ENCODE results near the gene SFXN5. TPM values are rescaled to one million over a fixed set of nuclear protein-coding genes. Genes with fewer than 3 reads are reported as not detected.
A peak's percentile ranks its signal among the peaks of the same experiment; 100 is the strongest.

Gene SFXN5
- total RNA-seq, 1 experiment from 2014 or later, result 22.0 TPM

- peaks cover 28% of the 10 kb centered on the region; the same call in 1 of the 2 replicates for H3K4me1 ChIP-seq (ENCODE audit: insufficient read depth, low read length)
- no peaks in the 10 kb centered on the region for H3F3A ChIP-seq (ENCODE audit: low read length, unreplicated experiment)
- H3K79me2 ChIP-seq (ENCODE audit: low read length), result no peaks in the 10 kb centered on the region
- H2AFZ ChIP-seq (ENCODE audit: low read length), result no peak overlapping the region
- intact Hi-C loops (cut with micrococcal nuclease), result no loop called here
- no peak overlapping the region for H3K27ac ChIP-seq (ENCODE audit: low read length)
- no peak for DNase-seq
- H3K4me3 ChIP-seq (ENCODE audit: low read length), result peak overlapping the region; percentile 60
- no peaks in the 10 kb centered on the region for H3K36me3 ChIP-seq (ENCODE audit: low read depth, low read length)
- H3K9ac ChIP-seq (ENCODE audit: low read length), result no peak overlapping the region
- no peaks in the 10 kb centered on the region for H3K9me3 ChIP-seq (ENCODE audit: low read length)
- CTCF ChIA-PET, result no interaction called here
- BruUV-seq (replicated peaks), result no TSS peak
- TF ChIP-seq EZH2 (IDR thresholded peaks at IDR 0.05; ENCODE audit: low read length, unreplicated experiment), result peak; percentile 99
- TF ChIP-seq CTCF (conservative IDR thresholded peaks at IDR 0.05; ENCODE audit: low read depth, low read length), result no peak
- peak; percentile 79 for TF ChIP-seq EZH2phosphoT487 (IDR thresholded peaks at IDR 0.05; ENCODE audit: borderline replicate concordance, low read length)
- POLR2A ChIA-PET (ENCODE audit: unreplicated experiment), result no interaction called here
- ATAC-seq, result no peak
- no peaks in the 10 kb centered on the region for H4K20me1 ChIP-seq (ENCODE audit: low read length)
- peaks cover 82% of the 10 kb centered on the region for H3K27me3 ChIP-seq (ENCODE audit: low read length)
- no peaks in the 10 kb centered on the region for H3K9me2 ChIP-seq (replicated peaks; ENCODE audit: low read length)
- H3K4me2 ChIP-seq (ENCODE audit: low read length), result peak overlapping the region; percentile 88
Observed at GRCh38 chr2:72915320-72915906, 156.1 kb downstream of the SFXN5 start.

GRCh38 chr2:72914589-72915319, 156.8 kb downstream of the SFXN5 start:
- ATAC-seq (no peak), DNase-seq (no peak)
- Histone ChIP-seq H2AFZ (ENCODE audit: low read length) (no peak overlapping the region), H3K4me1 (ENCODE audit: insufficient read depth, low read length) (peaks cover 28% of the 10 kb centered on the region; the same call in 1 of the 2 replicates), H3K9ac (ENCODE audit: low read length) (no peak overlapping the region), H3K27ac (ENCODE audit: low read length) (no peak overlapping the region), H3K27me3 (ENCODE audit: low read length) (peaks cover 80% of the 10 kb centered on the region), H3K4me2 (ENCODE audit: low read length) (no peak overlapping the region), H3K79me2 (ENCODE audit: low read length) (no peaks in the 10 kb centered on the region), H3K9me2 (replicated peaks; ENCODE audit: low read length) (no peaks in the 10 kb centered on the region), H3F3A (ENCODE audit: low read length, unreplicated experiment) (no peaks in the 10 kb centered on the region), H3K36me3 (ENCODE audit: low read depth, low read length) (no peaks in the 10 kb centered on the region), H4K20me1 (ENCODE audit: low read length) (no peaks in the 10 kb centered on the region), H3K9me3 (ENCODE audit: low read length) (no peaks in the 10 kb centered on the region), H3K4me3 (ENCODE audit: low read length) (no peak overlapping the region)
- no peak for TF ChIP-seq CTCF (conservative IDR thresholded peaks at IDR 0.05; ENCODE audit: low read depth, low read length)
- no peak for TF ChIP-seq EZH2phosphoT487 (IDR thresholded peaks at IDR 0.05; ENCODE audit: borderline replicate concordance, low read length)
- no peak for TF ChIP-seq EZH2 (IDR thresholded peaks at IDR 0.05; ENCODE audit: low read length, unreplicated experiment)
- ChIA-PET CTCF (interaction anchor here (0.6 kb wide), 1 partner anchor 1796 kb away, joined by 4 read pairs; no protein-coding TSS in a partner anchor), POLR2A (ENCODE audit: unreplicated experiment) (no interaction called here)
- intact Hi-C loops (cut with micrococcal nuclease), result no loop called here
- BruUV-seq (replicated peaks), result no TSS peak

DNA sequence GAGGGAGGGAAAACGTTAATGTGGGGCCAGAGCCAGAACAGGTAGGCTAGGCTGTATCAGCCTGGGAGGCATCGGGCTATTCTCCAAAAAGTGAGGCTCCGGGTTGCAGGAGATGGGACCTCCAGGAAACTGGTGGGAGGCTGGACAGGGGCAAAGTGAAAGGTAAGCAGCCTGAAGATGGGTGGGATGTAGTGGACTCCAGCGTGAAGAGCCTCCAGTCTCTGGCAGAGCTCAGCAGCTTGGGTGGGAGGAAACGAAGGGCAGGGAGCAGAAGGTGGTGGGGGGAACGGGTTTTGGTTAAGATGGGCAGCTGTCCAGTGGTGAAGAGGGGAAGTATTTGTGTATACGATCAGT, 157.3 kb downstream of the SFXN5 start:
- POLR2A ChIA-PET (ENCODE audit: unreplicated experiment), result no interaction called here
- Histone ChIP-seq H3K79me2 (ENCODE audit: low read length) (no peaks in the 10 kb centered on the region), H4K20me1 (ENCODE audit: low read length) (no peaks in the 10 kb centered on the region), H3K9ac (ENCODE audit: low read length) (no peak overlapping the region), H2AFZ (ENCODE audit: low read length) (no peak overlapping the region), H3K9me3 (ENCODE audit: low read length) (no peaks in the 10 kb centered on the region), H3K4me1 (ENCODE audit: insufficient read depth, low read length) (peaks cover 28% of the 10 kb centered on the region; the same call in 1 of the 2 replicates), H3F3A (ENCODE audit: low read length, unreplicated experiment) (no peaks in the 10 kb centered on the region), H3K4me3 (ENCODE audit: low read length) (no peak overlapping the region), H3K9me2 (replicated peaks; ENCODE audit: low read length) (no peaks in the 10 kb centered on the region), H3K27ac (ENCODE audit: low read length) (no peak overlapping the region), H3K27me3 (ENCODE audit: low read length) (peaks cover 78% of the 10 kb centered on the region), H3K36me3 (ENCODE audit: low read depth, low read length) (no peaks in the 10 kb centered on the region), H3K4me2 (ENCODE audit: low read length) (no peak overlapping the region)
- DNase-seq, result no peak
- CTCF ChIA-PET, result no interaction called here
- no TSS peak for BruUV-seq (replicated peaks)
- intact Hi-C loops (cut with micrococcal nuclease), result no loop called here
- no peak for ATAC-seq
- TF ChIP-seq EZH2phosphoT487 (IDR thresholded peaks at IDR 0.05; ENCODE audit: borderline replicate concordance, low read length), result no peak
- no peak for TF ChIP-seq EZH2 (IDR thresholded peaks at IDR 0.05; ENCODE audit: low read length, unreplicated experiment)
- no peak for TF ChIP-seq CTCF (conservative IDR thresholded peaks at IDR 0.05; ENCODE audit: low read depth, low read length)
